IPS-18a (cell line): ENCODE measurements around the gene GOLGA2.

Source experiments
- H3K27ac ChIP-seq: one replicate; pipeline ENCODE4 v1.5.1; 2013; ENCODE audit warnings: low read length
- H3K27me3 ChIP-seq: one replicate; pipeline ENCODE4 v1.6.1; 2013; ENCODE audit warnings: mild to moderate bottlenecking, low read length; ENCODE audit not compliant: control insufficient read depth, insufficient read depth
- H3K36me3 ChIP-seq: one replicate; pipeline ENCODE4 v1.6.1; 2013; ENCODE audit warnings: low read depth, low read length; ENCODE audit not compliant: control insufficient read depth
- H3K4me1 ChIP-seq: one replicate; pipeline ENCODE4 v1.6.1; 2013; ENCODE audit warnings: low read depth, low read length; ENCODE audit not compliant: control insufficient read depth
- H3K4me3 ChIP-seq: one replicate; pipeline ENCODE4 v1.5.1; 2013; ENCODE audit warnings: low read length
- H3K9ac ChIP-seq: one replicate; pipeline ENCODE4 v1.6.1; 2013; ENCODE audit warnings: mild to moderate bottlenecking, low read length, moderate library complexity
- H3K9me3 ChIP-seq: one replicate; pipeline ENCODE4 v1.6.1; 2013; ENCODE audit warnings: low read depth, low read length; ENCODE audit not compliant: control insufficient read depth

GOLGA2 gene

DNA sequence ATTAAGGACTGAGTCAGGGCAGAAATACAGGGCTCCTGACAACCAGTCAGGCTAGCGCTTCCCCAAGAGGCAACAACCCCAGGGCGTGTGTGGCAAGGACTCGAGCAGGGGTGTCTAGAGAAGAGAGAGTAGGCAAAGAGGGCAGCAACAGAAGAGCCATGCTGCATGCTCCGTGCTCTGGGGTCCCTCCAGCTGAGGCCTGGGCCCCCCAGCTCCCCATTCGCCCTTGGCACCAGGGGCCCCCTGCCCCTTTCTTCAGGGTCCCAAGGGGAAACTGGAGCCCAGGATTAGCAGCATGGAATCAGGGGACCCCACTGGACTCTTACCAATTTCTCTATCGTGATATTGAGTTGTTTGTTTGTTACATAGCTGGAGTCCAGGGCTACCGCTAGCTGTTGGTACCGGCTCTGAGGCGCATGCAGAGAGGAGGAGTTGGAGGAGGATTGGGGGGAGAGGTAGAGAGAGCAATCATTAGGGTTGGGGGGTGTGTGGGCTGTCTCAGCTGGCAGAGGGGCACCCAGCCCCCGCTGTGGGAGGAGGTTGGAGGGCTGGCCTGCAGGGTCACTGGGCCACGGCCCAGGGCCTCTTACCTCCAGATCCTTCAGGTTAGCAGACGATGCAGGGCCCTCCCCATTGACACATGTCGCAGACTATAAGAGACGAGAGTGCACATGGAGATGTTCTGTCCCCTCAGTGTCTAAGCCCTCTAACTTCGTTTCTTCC is 8.8 kb downstream of the GOLGA2 start:
- Histone ChIP-seq H3K4me1 (no peaks in the 10 kb centered on the region), H3K27me3 (no peaks in the 10 kb centered on the region), H3K4me3 (no peak overlapping the region), H3K36me3 (peaks cover 13% of the 10 kb centered on the region), H3K27ac (no peak overlapping the region), H3K9ac (no peak overlapping the region), H3K9me3 (no peaks in the 10 kb centered on the region)

- no peak overlapping the region for H3K9ac ChIP-seq
- no peak overlapping the region for H3K4me3 ChIP-seq
- no peaks in the 10 kb centered on the region for H3K4me1 ChIP-seq
- H3K36me3 ChIP-seq, result peaks cover 26% of the 10 kb centered on the region
- no peaks in the 10 kb centered on the region for H3K9me3 ChIP-seq
- H3K27ac ChIP-seq, result no peak overlapping the region
- no peaks in the 10 kb centered on the region for H3K27me3 ChIP-seq
These were observed 10.4 kb downstream of the GOLGA2 start for GRCh38 chr9:128265348-128265847.

DNA sequence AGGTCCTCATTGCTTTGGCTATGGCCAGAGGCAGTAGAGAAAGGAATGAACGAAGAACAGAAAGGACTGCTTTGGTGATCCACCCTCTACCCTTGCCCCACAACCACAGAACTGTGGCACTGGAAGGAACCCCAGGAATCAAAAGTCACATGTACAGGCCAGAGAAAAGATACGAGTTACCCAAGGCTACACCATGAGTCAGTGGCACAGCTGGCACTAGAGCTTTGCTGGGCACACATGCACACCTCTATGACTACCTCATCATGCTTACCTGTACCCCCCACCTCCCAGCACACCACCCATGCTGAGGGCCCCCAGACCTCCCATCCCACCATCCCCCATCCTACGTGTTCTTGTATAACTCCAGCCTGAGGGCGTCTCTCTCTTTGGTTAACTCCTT is 13.1 kb downstream of the GOLGA2 start:
- Histone ChIP-seq H3K27me3 (no peaks in the 10 kb centered on the region), H3K9me3 (no peaks in the 10 kb centered on the region), H3K4me3 (no peak overlapping the region), H3K27ac (no peak overlapping the region), H3K36me3 (peaks cover 36% of the 10 kb centered on the region), H3K9ac (no peak overlapping the region), H3K4me1 (no peaks in the 10 kb centered on the region)

DNA sequence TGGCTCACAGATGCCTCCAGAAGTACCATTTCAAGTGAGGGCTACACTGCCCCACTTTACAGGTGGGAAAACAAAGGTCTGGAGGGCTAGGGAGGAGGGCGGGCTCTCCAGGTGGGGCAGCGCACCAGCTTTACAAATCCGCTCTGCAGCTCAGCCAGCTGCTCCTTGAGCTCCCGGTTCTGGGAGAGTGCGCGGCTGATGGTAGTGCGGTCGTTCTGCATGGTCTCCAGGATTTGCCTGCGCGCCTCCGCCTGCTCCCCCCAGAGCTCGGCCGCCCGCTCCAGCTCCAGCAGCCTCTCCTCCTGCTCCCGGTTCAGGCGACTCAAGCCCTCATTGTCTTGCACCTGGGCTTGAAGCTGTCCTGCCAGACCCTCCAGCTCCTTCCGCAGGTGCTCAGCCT is 15.5 kb downstream of the GOLGA2 start:
- peaks cover 42% of the 10 kb centered on the region for H3K36me3 ChIP-seq
- no peaks in the 10 kb centered on the region for H3K27me3 ChIP-seq

DNA sequence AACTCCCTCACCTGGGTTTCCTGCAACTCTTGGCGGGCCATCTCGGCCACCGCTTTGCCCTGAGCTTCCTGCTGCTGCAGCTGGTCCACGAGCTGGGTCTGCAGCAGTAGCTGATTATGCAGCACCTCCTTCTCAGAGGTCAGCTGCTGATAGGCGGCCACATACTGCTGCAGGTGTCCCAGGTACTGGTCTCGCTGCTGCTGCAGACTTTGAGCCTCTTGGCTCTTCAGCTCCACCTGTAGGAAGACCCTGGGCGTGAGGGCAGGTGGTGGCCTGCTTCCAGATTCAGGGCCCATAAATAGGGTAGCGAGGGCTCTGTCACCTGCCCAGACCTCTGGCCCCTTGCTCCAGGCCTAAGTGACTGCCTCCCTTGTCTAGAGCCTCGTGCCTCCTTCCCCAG is 16.7 kb downstream of the GOLGA2 start:
- no peak overlapping the region for H3K27ac ChIP-seq
- H3K27me3 ChIP-seq, result no peaks in the 10 kb centered on the region
- H3K4me1 ChIP-seq, result peaks cover 3% of the 10 kb centered on the region
- H3K4me3 ChIP-seq, result no peak overlapping the region
- peaks cover 39% of the 10 kb centered on the region for H3K36me3 ChIP-seq
- no peak overlapping the region for H3K9ac ChIP-seq
- no peaks in the 10 kb centered on the region for H3K9me3 ChIP-seq

More for the DNA sequence above, 15.5 kb downstream of the GOLGA2 start:
- Histone ChIP-seq H3K9me3 (no peaks in the 10 kb centered on the region), H3K9ac (no peak overlapping the region), H3K4me3 (no peak overlapping the region), H3K27ac (no peak overlapping the region), H3K4me1 (no peaks in the 10 kb centered on the region)

DNA sequence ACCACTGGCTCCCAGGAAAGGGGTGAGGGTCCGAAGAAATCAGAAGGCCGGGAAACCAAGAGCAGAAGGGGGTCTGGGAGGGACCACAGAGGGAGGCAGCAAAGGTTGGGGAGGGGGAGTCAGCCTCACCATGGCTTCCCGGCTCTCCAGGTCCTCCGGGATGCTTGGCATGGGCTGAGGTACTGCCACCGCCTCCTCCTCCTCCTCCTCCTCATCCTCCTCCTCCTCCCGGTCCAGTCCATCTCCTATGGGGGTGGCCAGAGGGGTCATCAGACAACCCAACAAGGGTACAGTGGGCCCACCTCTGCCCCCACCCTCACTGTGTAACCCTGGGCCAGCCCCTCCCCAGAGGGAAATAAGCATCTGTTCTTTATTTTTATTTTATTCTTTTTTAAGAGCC is 17.5 kb downstream of the GOLGA2 start:
- H3K36me3 ChIP-seq, result peaks cover 39% of the 10 kb centered on the region
- peaks cover 3% of the 10 kb centered on the region for H3K4me1 ChIP-seq

GRCh38 chr9:128257907-128258306 is 17.9 kb downstream of the GOLGA2 start:
- no peak overlapping the region for H3K27ac ChIP-seq
- H3K36me3 ChIP-seq, result peaks cover 39% of the 10 kb centered on the region
- H3K27me3 ChIP-seq, result no peaks in the 10 kb centered on the region
- no peak overlapping the region for H3K4me3 ChIP-seq
- H3K4me1 ChIP-seq, result peaks cover 3% of the 10 kb centered on the region
- H3K9ac ChIP-seq, result no peak overlapping the region
- no peaks in the 10 kb centered on the region for H3K9me3 ChIP-seq

More for the DNA sequence above, 17.5 kb downstream of the GOLGA2 start:
- no peaks in the 10 kb centered on the region for H3K27me3 ChIP-seq
- no peak overlapping the region for H3K9ac ChIP-seq
- no peak overlapping the region for H3K27ac ChIP-seq
- H3K9me3 ChIP-seq, result no peaks in the 10 kb centered on the region
- H3K4me3 ChIP-seq, result no peak overlapping the region

- peaks cover 34% of the 10 kb centered on the region for H3K36me3 ChIP-seq
- no peaks in the 10 kb centered on the region for H3K27me3 ChIP-seq
- H3K9ac ChIP-seq, result no peak overlapping the region
- H3K9me3 ChIP-seq, result no peaks in the 10 kb centered on the region
- no peak overlapping the region for H3K4me3 ChIP-seq
- H3K4me1 ChIP-seq, result peaks cover 3% of the 10 kb centered on the region
- no peak overlapping the region for H3K27ac ChIP-seq
These were observed 18.6 kb downstream of the GOLGA2 start for GRCh38 chr9:128257086-128257825.

- Histone ChIP-seq H3K36me3 (peaks cover 17% of the 10 kb centered on the region), H3K4me1 (peaks cover 3% of the 10 kb centered on the region), H3K27me3 (no peaks in the 10 kb centered on the region), H3K4me3 (no peak overlapping the region), H3K9me3 (no peaks in the 10 kb centered on the region), H3K27ac (no peak overlapping the region), H3K9ac (no peak overlapping the region)
These were observed 20.7 kb downstream of the GOLGA2 start for GRCh38 chr9:128254855-128255759.

DNA sequence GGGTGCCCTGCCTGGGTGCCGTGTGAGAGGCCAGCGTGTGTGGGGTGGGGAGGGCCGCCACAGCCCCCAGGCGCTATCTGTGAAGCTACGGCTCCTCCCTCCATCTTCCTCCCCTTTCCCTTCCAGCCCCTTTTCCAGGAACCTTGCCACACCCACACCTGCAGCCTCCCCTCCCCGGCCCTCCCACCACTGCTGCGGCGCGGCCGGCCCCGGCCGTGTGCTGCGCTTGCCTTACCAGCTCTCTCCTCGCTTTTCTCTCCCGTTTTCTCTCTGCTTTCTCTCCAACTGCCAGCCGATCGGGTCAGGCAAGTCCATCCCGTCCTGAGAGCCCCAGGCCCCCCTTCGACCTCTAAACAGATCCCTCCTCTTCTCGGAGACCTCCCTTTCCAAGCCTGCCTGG is 21.4 kb downstream of the GOLGA2 start:
- no peak overlapping the region for H3K4me3 ChIP-seq
- H3K27ac ChIP-seq, result no peak overlapping the region
- peaks cover 14% of the 10 kb centered on the region for H3K36me3 ChIP-seq

GRCh38 chr9:128253991-128254346 is 21.8 kb downstream of the GOLGA2 start:
- no peak overlapping the region for H3K27ac ChIP-seq
- H3K9me3 ChIP-seq, result no peaks in the 10 kb centered on the region
- peaks cover 13% of the 10 kb centered on the region for H3K36me3 ChIP-seq
- no peak overlapping the region for H3K9ac ChIP-seq
- peaks cover 3% of the 10 kb centered on the region for H3K4me1 ChIP-seq
- H3K27me3 ChIP-seq, result no peaks in the 10 kb centered on the region
- H3K4me3 ChIP-seq, result no peak overlapping the region

More for the DNA sequence above, 21.4 kb downstream of the GOLGA2 start:
- Histone ChIP-seq H3K9ac (no peak overlapping the region), H3K9me3 (no peaks in the 10 kb centered on the region), H3K4me1 (peaks cover 3% of the 10 kb centered on the region), H3K27me3 (no peaks in the 10 kb centered on the region)
